ENCODE measurements around the gene WNT7B.

- TF ChIP-seq POLR2A (IDR thresholded peaks at IDR 0.05), result no peak
- TF ChIP-seq CTCF (IDR thresholded peaks at IDR 0.05), result no peak
Observed at GRCh38 chr22:45965563-45965962, 11.4 kb downstream of the WNT7B start.
